MM.1S (cell line): ENCODE data around the gene BANK1.

ENCODE experiments used
- DNase-seq: peaks from one replicate; pipeline ENCODE4 v3.0.0-alpha.2; 2015
- H2AFZ ChIP-seq: fragments of 300-600 bp; sonication (generic); 2 replicates; pipeline ENCODE4 v1.6.0; 2016; ENCODE audit warnings: antibody characterized with exemption, low read length
- H3F3A ChIP-seq: fragments of 300-600 bp; sonication (generic); 2 replicates; pipeline ENCODE4 v1.6.1; 2016; ENCODE audit warnings: mild to moderate bottlenecking, antibody characterized with exemption, low read length, moderate library complexity, mixed read lengths; ENCODE audit not compliant: insufficient read depth
- H3K27ac ChIP-seq: fragments of 300-600 bp; sonication (generic); 2 replicates; pipeline ENCODE4 v1.5.1; 2016; ENCODE audit warnings: mild to moderate bottlenecking, low read length
- H3K27me3 ChIP-seq: fragments of 300-600 bp; sonication (generic); replicated peaks from 2 replicates; pipeline ENCODE4 v1.6.0; 2016; ENCODE audit warnings: low read length; ENCODE audit not compliant: insufficient read depth
- H3K36me3 ChIP-seq: fragments of 300-600 bp; sonication (generic); replicated peaks from 2 replicates; pipeline ENCODE4 v1.6.1; 2016; ENCODE audit warnings: mild to moderate bottlenecking, low read length, mixed read lengths; ENCODE audit not compliant: insufficient read depth
- H3K4me1 ChIP-seq: fragments of 300-600 bp; sonication (generic); 2 replicates; pipeline ENCODE4 v1.6.1; 2016; ENCODE audit warnings: low read length, mixed read lengths
- H3K4me2 ChIP-seq: fragments of 300-600 bp; sonication (generic); 2 replicates; pipeline ENCODE4 v1.6.0; 2016; ENCODE audit warnings: low read depth, low read length
- H3K4me3 ChIP-seq: fragments of 300-600 bp; sonication (generic); 2 replicates; pipeline ENCODE4 v1.5.1; 2016; ENCODE audit warnings: low read length, mixed read lengths
- H3K79me2 ChIP-seq: fragments of 300-600 bp; sonication (generic); 2 replicates; pipeline ENCODE4 v1.6.1; 2016; ENCODE audit warnings: mixed run types, low read length, mixed read lengths
- H3K9ac ChIP-seq: fragments of 300-600 bp; sonication (generic); 2 replicates; pipeline ENCODE4 v1.6.1; 2016; ENCODE audit warnings: low read length, mixed read lengths
- H3K9me2 ChIP-seq: fragments of 300-600 bp; sonication (generic); replicated peaks from 2 replicates; pipeline ENCODE4 v1.6.1; 2016; ENCODE audit warnings: mild to moderate bottlenecking, low read length, mixed read lengths; ENCODE audit not compliant: insufficient read depth
- H3K9me3 ChIP-seq: fragments of 300-600 bp; sonication (generic); replicated peaks from 2 replicates; pipeline ENCODE4 v1.6.1; 2016; ENCODE audit warnings: mild to moderate bottlenecking, low read length, mixed read lengths; ENCODE audit not compliant: insufficient read depth
- H4K20me1 ChIP-seq: fragments of 300-600 bp; sonication (generic); 2 replicates; pipeline ENCODE4 v1.6.1; 2016; ENCODE audit warnings: mild to moderate bottlenecking, low read length, moderate library complexity, mixed read lengths; ENCODE audit not compliant: insufficient read depth
- EZH2 ChIP-seq: fragments of 300-600 bp; sonication (generic); optimal IDR thresholded peaks from 2 replicates; pipeline ENCODE3; 2017; ENCODE audit warnings: low read depth, mild to moderate bottlenecking, antibody characterized with exemption, low read length, mixed read lengths
- EZH2phosphoT487 ChIP-seq: fragments of 300-600 bp; sonication (generic); IDR thresholded peaks from 2 replicates; pipeline ENCODE4 v1.6.1; 2018; ENCODE audit warnings: antibody characterized with exemption, low read length
- TF ChIP-seq, protein P1 (sequence below): fragments of 300-600 bp; sonication (generic); IDR thresholded peaks from 2 replicates; pipeline ENCODE4 v1.5.1; 2016; ENCODE audit warnings: antibody characterized with exemption, low read length, mixed read lengths

The BANK1 gene

DNA sequence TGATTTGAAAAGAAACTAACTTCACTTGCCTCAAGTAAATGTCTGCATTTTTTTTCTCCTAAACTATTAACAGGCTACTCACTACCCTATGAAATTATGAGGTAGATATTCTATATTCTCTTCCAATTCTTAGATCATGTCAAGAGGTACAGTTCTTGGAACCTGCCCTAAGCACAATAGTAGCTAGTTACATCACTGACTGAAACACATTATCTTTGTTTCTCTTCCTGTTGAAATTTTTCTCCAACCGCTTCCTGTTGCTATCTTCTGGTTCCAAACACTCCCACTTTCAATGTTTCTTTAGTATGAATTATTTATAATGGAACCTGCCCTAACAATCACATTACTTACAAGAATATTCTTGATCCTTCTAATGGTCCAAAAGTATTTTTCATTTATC lies 5.0 kb upstream of the BANK1 start:
- Histone ChIP-seq H3K4me2 (no peak overlapping the region), H3K27ac (no peak overlapping the region), H2AFZ (no peak overlapping the region), H3K4me1 (peaks cover 12% of the 10 kb centered on the region), H3K9me2 (no peaks in the 10 kb centered on the region; the same call in 1 of the 2 replicates), H3K4me3 (no peak overlapping the region), H3K36me3 (no peaks in the 10 kb centered on the region), H3K27me3 (no peaks in the 10 kb centered on the region), H3K9me3 (no peaks in the 10 kb centered on the region), H4K20me1 (no peaks in the 10 kb centered on the region), H3F3A (no peaks in the 10 kb centered on the region), H3K79me2 (no peaks in the 10 kb centered on the region), H3K9ac (no peak overlapping the region)
- DNase-seq = no peak
- TF ChIP-seq, protein P1, sequence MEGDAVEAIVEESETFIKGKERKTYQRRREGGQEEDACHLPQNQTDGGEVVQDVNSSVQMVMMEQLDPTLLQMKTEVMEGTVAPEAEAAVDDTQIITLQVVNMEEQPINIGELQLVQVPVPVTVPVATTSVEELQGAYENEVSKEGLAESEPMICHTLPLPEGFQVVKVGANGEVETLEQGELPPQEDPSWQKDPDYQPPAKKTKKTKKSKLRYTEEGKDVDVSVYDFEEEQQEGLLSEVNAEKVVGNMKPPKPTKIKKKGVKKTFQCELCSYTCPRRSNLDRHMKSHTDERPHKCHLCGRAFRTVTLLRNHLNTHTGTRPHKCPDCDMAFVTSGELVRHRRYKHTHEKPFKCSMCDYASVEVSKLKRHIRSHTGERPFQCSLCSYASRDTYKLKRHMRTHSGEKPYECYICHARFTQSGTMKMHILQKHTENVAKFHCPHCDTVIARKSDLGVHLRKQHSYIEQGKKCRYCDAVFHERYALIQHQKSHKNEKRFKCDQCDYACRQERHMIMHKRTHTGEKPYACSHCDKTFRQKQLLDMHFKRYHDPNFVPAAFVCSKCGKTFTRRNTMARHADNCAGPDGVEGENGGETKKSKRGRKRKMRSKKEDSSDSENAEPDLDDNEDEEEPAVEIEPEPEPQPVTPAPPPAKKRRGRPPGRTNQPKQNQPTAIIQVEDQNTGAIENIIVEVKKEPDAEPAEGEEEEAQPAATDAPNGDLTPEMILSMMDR = no peak
- TF ChIP-seq EZH2phosphoT487 (no peak), EZH2 (no peak)

DNA sequence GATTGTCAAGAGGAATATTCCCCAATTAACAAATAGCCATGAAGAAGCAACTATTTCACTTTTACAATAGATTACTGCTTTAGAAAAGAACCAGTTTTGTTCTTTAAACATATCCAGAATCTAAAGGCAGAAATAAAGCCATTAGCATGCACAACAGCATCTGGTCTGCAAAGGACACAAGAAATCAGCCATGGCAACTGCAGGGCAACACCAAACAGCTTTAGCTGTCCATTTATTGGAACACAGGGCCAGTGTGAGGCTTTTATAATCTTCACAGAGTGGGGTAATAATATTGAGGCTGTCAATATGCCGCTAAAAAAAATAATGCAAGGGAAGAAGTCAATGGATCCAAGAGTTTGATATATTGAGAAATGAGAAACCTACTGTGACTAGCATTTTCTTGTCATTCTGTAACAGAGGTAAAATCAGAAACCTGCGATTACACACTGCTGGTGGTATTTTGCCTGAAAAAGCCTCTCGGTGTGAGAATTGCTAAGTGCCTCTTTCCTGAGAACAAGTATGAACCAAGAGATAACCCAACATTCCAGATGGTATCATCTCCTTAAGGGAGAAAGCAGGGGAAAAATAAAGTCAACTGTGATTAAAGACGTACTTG lies 2.7 kb upstream of the BANK1 start:
- Histone ChIP-seq H3K27ac (no peak overlapping the region), H3K36me3 (no peaks in the 10 kb centered on the region), H3K4me3 (no peak overlapping the region), H4K20me1 (no peaks in the 10 kb centered on the region), H3K27me3 (no peaks in the 10 kb centered on the region), H3K4me1 (peaks cover 12% of the 10 kb centered on the region), H3F3A (no peaks in the 10 kb centered on the region), H3K9ac (no peak overlapping the region), H3K4me2 (no peak overlapping the region), H3K79me2 (no peaks in the 10 kb centered on the region), H3K9me3 (no peaks in the 10 kb centered on the region), H3K9me2 (no peaks in the 10 kb centered on the region; the same call in 1 of the 2 replicates), H2AFZ (no peak overlapping the region)
- TF ChIP-seq, protein P1 = no peak
- TF ChIP-seq EZH2phosphoT487 (no peak), EZH2 (no peak)
- DNase-seq = no peak

DNA sequence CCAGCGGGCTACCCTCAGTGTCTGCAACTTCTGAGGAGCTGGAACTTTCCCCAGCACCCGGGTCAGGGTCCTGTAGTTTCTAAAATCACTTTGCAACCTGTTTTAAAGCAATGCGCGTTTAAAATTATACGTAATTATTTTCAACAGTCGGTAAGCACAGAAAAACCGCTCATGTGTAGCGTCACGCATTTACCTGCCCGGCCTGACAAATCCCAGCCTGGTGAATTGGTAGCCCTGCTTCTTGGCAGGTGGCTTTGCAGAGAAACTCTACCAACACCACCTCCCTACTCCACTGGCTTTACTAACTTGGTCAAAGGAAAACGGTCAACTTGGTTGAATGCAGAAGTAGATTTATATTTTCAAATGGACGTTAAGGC lies 640 bp downstream of the BANK1 start:
- Histone ChIP-seq H3K9me2 (no peaks in the 10 kb centered on the region; the same call in 1 of the 2 replicates), H3K9ac (no peak overlapping the region), H3K27ac (no peak overlapping the region), H3K4me2 (no peak overlapping the region), H2AFZ (no peak overlapping the region), H3K27me3 (no peaks in the 10 kb centered on the region), H3K79me2 (no peaks in the 10 kb centered on the region), H3F3A (no peaks in the 10 kb centered on the region), H3K4me1 (peaks cover 7% of the 10 kb centered on the region), H4K20me1 (no peaks in the 10 kb centered on the region), H3K36me3 (no peaks in the 10 kb centered on the region), H3K9me3 (no peaks in the 10 kb centered on the region), H3K4me3 (no peak overlapping the region)
- TF ChIP-seq, protein P1 = no peak
- no peak for TF ChIP-seq EZH2
- TF ChIP-seq EZH2phosphoT487 = no peak
- DNase-seq = no peak
